Panc1 (cell line): ENCODE data around the gene SLC10A7. TPM values are rescaled to one million over a fixed set of nuclear protein-coding genes. Genes with fewer than 3 reads are reported as not detected.

Source experiments
- ATAC-seq: fragments of 200-7000 bp; cut with Tn5 transposase; 2 replicates; pipeline ENCODE4 v1.9.1; 2020; ENCODE audit warnings: mild to moderate bottlenecking, moderate library complexity
- BruUV-seq: library from RNA; stranded (reverse); fragments of 400-500 nt; replicated peaks from 2 replicates; lab custom pipeline; 2021; lab: Mats Ljungman, UMichigan
- CTCF ChIA-PET: fragments of 300-600 bp; sonication (Branson Sonifier 250); formaldehyde crosslinking; loops from one replicate; lab custom pipeline; 2022; ENCODE audit warnings: antibody characterized with exemption; lab: Charles Lee
- POLR2A ChIA-PET: fragments of 300-600 bp; sonication (Branson Sonifier 250); formaldehyde crosslinking; loops from one replicate; lab custom pipeline; 2022; ENCODE audit warnings: antibody characterized with exemption; lab: Charles Lee
- DNase-seq: peaks from one replicate; pipeline ENCODE4 v3.0.0-alpha.2; 2010; ENCODE audit warnings: low read depth, low spot score
- H3K27ac ChIP-seq: 2 replicates; pipeline ENCODE4 v1.5.1; 2011; ENCODE audit warnings: mild to moderate bottlenecking, low read length, inconsistent platforms
- H3K27me3 ChIP-seq: fragments of 200-500 bp; sonication (Bioruptor generic); 2 replicates; pipeline ENCODE4 v1.6.0; 2014; ENCODE audit warnings: low read length, inconsistent platforms; ENCODE audit not compliant: control insufficient read depth, insufficient read depth
- H3K36me3 ChIP-seq: fragments of 200-500 bp; sonication (Bioruptor generic); 2 replicates; pipeline ENCODE4 v1.5.1; 2014; ENCODE audit warnings: inconsistent platforms, mild to moderate bottlenecking, low read length, moderate library complexity; ENCODE audit not compliant: control insufficient read depth, insufficient read depth
- H3K4me1 ChIP-seq: 2 replicates; pipeline ENCODE4 v1.5.1; 2011; ENCODE audit warnings: inconsistent platforms, mild to moderate bottlenecking, low read length, moderate library complexity; ENCODE audit not compliant: control insufficient read depth, insufficient read depth
- H3K4me3 ChIP-seq, 2 experiments: 2 replicates each; pipeline ENCODE4 v1.5.1; 2011 to 2012; ENCODE audit warnings: low read depth in 2 of 2, low read length in 2 of 2, mild to moderate bottlenecking in 2 of 2, inconsistent platforms in 1 of 2, moderate library complexity in 1 of 2
- H3K9me3 ChIP-seq: fragments of 200-500 bp; sonication (Bioruptor generic); 2 replicates; pipeline ENCODE4 v1.5.1; 2014; ENCODE audit warnings: low read depth, mild to moderate bottlenecking, inconsistent platforms, low read length, moderate library complexity; ENCODE audit not compliant: control insufficient read depth, insufficient read depth
- POLR2AphosphoS5 ChIP-seq: IDR thresholded peaks from 2 replicates; pipeline ENCODE4 v1.6.1; 2012; ENCODE audit warnings: mild to moderate bottlenecking, low read depth, low read length, moderate library complexity
- SIN3A ChIP-seq: IDR thresholded peaks from 2 replicates; pipeline ENCODE4 v1.6.1; 2012; ENCODE audit warnings: low read depth, mild to moderate bottlenecking, low read length, moderate library complexity, borderline replicate concordance; ENCODE audit not compliant: insufficient read depth
- TCF7L2 ChIP-seq: IDR thresholded peaks from 2 replicates; pipeline ENCODE4 v1.6.1; 2011; ENCODE audit warnings: mild to moderate bottlenecking, low read depth, low read length, inconsistent platforms
- in situ Hi-C: cut with HindIII; loops from 2 replicates; pipeline ENCODE4 v1.10.0; 2016; ENCODE audit warnings: low sequenced_read_pairs, low pct_unique_long_range_greater_than_20kb
- intact Hi-C: fragments of 100-400 bp; cut with micrococcal nuclease; formaldehyde crosslinking; loops from one replicate; pipeline ENCODE4 v1.10.0; 2022; ENCODE audit not compliant: unreplicated experiment
- total RNA-seq: library from RNA; stranded (reverse); gene quantifications from one replicate; pipeline ENCODE4 v1.2.1, GENCODE V29; 2021; ENCODE audit not compliant: unreplicated experiment
- TF ChIP-seq, protein P1 (sequence below), 2 experiments: IDR thresholded peaks; 2 replicates each; pipeline ENCODE4 v1.6.1; 2011 to 2012; ENCODE audit warnings: low read depth in 2 of 2, control low read depth in 1 of 2, low read length in 1 of 2, mild to moderate bottlenecking in 1 of 2, moderate library complexity in 1 of 2; ENCODE audit not compliant: insufficient read depth in 1 of 2
- TF ChIP-seq, protein P2 (sequence below): fragments of 450-650 bp; IDR thresholded peaks from 2 replicates; pipeline ENCODE4 v1.5.1; 2017; ENCODE audit warnings: mild to moderate bottlenecking

SLC10A7 gene
- total RNA-seq, 1 experiment from 2014 or later = 1.5 TPM

GRCh38 chr4:146260521-146260920, 261.2 kb downstream of the SLC10A7 start:
- no TSS peak for BruUV-seq
- ATAC-seq = no peak
- TF ChIP-seq TCF7L2 (no peak), POLR2AphosphoS5 (no peak), SIN3A (no peak)
- TF ChIP-seq, protein P1, sequence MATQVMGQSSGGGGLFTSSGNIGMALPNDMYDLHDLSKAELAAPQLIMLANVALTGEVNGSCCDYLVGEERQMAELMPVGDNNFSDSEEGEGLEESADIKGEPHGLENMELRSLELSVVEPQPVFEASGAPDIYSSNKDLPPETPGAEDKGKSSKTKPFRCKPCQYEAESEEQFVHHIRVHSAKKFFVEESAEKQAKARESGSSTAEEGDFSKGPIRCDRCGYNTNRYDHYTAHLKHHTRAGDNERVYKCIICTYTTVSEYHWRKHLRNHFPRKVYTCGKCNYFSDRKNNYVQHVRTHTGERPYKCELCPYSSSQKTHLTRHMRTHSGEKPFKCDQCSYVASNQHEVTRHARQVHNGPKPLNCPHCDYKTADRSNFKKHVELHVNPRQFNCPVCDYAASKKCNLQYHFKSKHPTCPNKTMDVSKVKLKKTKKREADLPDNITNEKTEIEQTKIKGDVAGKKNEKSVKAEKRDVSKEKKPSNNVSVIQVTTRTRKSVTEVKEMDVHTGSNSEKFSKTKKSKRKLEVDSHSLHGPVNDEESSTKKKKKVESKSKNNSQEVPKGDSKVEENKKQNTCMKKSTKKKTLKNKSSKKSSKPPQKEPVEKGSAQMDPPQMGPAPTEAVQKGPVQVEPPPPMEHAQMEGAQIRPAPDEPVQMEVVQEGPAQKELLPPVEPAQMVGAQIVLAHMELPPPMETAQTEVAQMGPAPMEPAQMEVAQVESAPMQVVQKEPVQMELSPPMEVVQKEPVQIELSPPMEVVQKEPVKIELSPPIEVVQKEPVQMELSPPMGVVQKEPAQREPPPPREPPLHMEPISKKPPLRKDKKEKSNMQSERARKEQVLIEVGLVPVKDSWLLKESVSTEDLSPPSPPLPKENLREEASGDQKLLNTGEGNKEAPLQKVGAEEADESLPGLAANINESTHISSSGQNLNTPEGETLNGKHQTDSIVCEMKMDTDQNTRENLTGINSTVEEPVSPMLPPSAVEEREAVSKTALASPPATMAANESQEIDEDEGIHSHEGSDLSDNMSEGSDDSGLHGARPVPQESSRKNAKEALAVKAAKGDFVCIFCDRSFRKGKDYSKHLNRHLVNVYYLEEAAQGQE (IDR thresholded peaks at IDR 0.05; ENCODE audit: insufficient read depth in 1 of 2, low read depth in 2 of 2, low read length in 1 of 2) = no peak
- TF ChIP-seq, protein P2, sequence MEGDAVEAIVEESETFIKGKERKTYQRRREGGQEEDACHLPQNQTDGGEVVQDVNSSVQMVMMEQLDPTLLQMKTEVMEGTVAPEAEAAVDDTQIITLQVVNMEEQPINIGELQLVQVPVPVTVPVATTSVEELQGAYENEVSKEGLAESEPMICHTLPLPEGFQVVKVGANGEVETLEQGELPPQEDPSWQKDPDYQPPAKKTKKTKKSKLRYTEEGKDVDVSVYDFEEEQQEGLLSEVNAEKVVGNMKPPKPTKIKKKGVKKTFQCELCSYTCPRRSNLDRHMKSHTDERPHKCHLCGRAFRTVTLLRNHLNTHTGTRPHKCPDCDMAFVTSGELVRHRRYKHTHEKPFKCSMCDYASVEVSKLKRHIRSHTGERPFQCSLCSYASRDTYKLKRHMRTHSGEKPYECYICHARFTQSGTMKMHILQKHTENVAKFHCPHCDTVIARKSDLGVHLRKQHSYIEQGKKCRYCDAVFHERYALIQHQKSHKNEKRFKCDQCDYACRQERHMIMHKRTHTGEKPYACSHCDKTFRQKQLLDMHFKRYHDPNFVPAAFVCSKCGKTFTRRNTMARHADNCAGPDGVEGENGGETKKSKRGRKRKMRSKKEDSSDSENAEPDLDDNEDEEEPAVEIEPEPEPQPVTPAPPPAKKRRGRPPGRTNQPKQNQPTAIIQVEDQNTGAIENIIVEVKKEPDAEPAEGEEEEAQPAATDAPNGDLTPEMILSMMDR = no peak
- intact Hi-C loops (no loop called here), in situ Hi-C loops (no loop called here)
- Histone ChIP-seq H3K27me3 (no peaks in the 10 kb centered on the region), H3K4me3 (no peak overlapping the region), H3K27ac (no peak overlapping the region), H3K9me3 (no peaks in the 10 kb centered on the region), H3K4me1 (no peaks in the 10 kb centered on the region), H3K36me3 (no peaks in the 10 kb centered on the region)
- ChIA-PET POLR2A (no interaction called here), CTCF (no interaction called here)
- DNase-seq = no peak

DNA sequence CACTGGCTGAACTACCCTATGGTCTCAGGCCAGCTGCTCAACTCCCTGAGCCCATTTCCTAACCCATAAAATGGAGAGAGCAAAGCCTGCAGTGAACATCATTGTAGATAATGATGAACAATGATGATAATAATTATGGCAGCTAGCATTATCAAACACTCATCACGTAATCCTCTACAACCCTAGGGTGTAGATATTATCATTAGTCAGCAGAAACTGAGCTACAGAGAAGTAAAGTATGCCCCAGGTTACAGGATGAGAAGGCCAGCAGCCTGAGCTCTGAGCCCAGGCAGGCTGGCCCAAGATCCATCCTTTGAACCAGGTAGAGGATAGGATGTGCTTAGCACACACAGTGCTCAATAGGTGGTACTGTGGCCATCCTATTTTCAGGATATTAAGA, 264.2 kb downstream of the SLC10A7 start:
- H3K27ac ChIP-seq = no peak overlapping the region
- ATAC-seq (no peak), DNase-seq (no peak)
- in situ Hi-C loops = no loop called here
- BruUV-seq = no TSS peak
- TF ChIP-seq, protein P1 (IDR thresholded peaks at IDR 0.05; ENCODE audit: insufficient read depth in 1 of 2, low read depth in 2 of 2, low read length in 1 of 2) = no peak
- TF ChIP-seq, protein P2 = no peak
- TF ChIP-seq SIN3A (no peak), POLR2AphosphoS5 (no peak), TCF7L2 (no peak)
- H3K27me3 ChIP-seq = no peaks in the 10 kb centered on the region
- CTCF ChIA-PET = no interaction called here
- H3K9me3 ChIP-seq = no peaks in the 10 kb centered on the region
- no peak overlapping the region for H3K4me3 ChIP-seq
- POLR2A ChIA-PET = no interaction called here
- intact Hi-C loops = no loop called here
- H3K4me1 ChIP-seq = no peaks in the 10 kb centered on the region
- H3K36me3 ChIP-seq = no peaks in the 10 kb centered on the region
